Measurements from ENCODE around the gene SPECC1L.
"Not testable (repeated sequence)": the region's sequence is repeated elsewhere in the genome, so short reads cannot be mapped to it uniquely, and the experiment has no call there.

SPECC1L gene

GRCh38 chr22:24289114-24289513, 18.5 kb downstream of the SPECC1L start:
- no peak for DNase-seq

GRCh38 chr22:24289741-24290163, 19.1 kb downstream of the SPECC1L start:
- no peak for DNase-seq

- DNase-seq = no peak
These were observed 19.8 kb downstream of the SPECC1L start for GRCh38 chr22:24290459-24290858.

- DNase-seq = no peak
These were observed 21.0 kb downstream of the SPECC1L start for GRCh38 chr22:24291515-24292201.

GRCh38 chr22:24292202-24292830, 21.7 kb downstream of the SPECC1L start:
- DNase-seq = not testable (repeated sequence)

- DNase-seq = not testable (repeated sequence)
These were observed 24.3 kb downstream of the SPECC1L start for GRCh38 chr22:24294913-24295312.

GRCh38 chr22:24298497-24299155, 28.0 kb downstream of the SPECC1L start:
- DNase-seq = not testable (repeated sequence)

- DNase-seq = not testable (repeated sequence)
These were observed 29.9 kb downstream of the SPECC1L start for GRCh38 chr22:24300522-24300921.

- DNase-seq = no peak
These were observed 32.0 kb downstream of the SPECC1L start for GRCh38 chr22:24302591-24302990.

GRCh38 chr22:24303007-24303406, 32.4 kb downstream of the SPECC1L start:
- DNase-seq = no peak

- DNase-seq = no peak
These were observed 33.5 kb downstream of the SPECC1L start for GRCh38 chr22:24304062-24304675.

GRCh38 chr22:24305260-24305692, 34.6 kb downstream of the SPECC1L start:
- no peak for DNase-seq

- DNase-seq = no peak
These were observed 40.3 kb downstream of the SPECC1L start for GRCh38 chr22:24310969-24311368.

GRCh38 chr22:24315367-24315966, 44.8 kb downstream of the SPECC1L start:
- DNase-seq = no peak

- DNase-seq = not testable (repeated sequence)
These were observed 45.6 kb downstream of the SPECC1L start for GRCh38 chr22:24316264-24316663.

- DNase-seq = not testable (repeated sequence)
These were observed 46.9 kb downstream of the SPECC1L start for GRCh38 chr22:24317511-24317910.

GRCh38 chr22:24319451-24319850, 48.8 kb downstream of the SPECC1L start:
- DNase-seq = no peak

GRCh38 chr22:24321999-24322398, 51.4 kb downstream of the SPECC1L start:
- DNase-seq = no peak

GRCh38 chr22:24322522-24322921, 51.9 kb downstream of the SPECC1L start:
- DNase-seq = no peak

- DNase-seq = no peak
These were observed 52.6 kb downstream of the SPECC1L start for GRCh38 chr22:24323233-24323632.

- no peak for DNase-seq
These were observed 53.1 kb downstream of the SPECC1L start for GRCh38 chr22:24323695-24324094.

GRCh38 chr22:24324137-24324536, 53.5 kb downstream of the SPECC1L start:
- no peak for DNase-seq

All from effector CD4-positive, alpha-beta T cell (primary cell).